Measurements from ENCODE around the gene LRP1B. TPM values are rescaled to one million over a fixed set of nuclear protein-coding genes. Genes with fewer than 3 reads are reported as not detected.

LRP1B gene
- total RNA-seq, 1 experiment from 2014 or later: 0.03 TPM

DNA sequence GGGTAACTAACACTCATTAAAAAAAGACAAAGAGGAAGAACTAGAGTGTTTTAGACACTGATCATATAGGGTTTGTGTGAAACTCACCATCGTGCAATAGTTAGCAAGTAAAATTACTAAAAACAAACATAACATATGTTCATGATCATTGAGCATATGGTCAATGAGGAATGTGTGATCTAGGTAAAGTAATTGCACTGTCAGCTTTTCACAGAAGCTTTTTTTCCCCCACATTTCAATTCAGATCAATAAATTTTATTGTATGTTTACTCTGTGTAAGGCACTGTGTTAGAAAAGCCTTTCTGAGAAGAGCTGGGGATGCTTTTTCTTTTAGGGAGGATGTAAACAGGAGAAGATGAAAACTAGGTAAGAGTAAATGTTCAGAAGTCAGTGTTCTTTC, 348.2 kb downstream of the LRP1B start:
- in situ Hi-C loops (cut with HindIII; ENCODE audit: low pct_unique_long_range_greater_than_20kb, low sequenced_read_pairs): no loop called here
- DNase-seq (ENCODE audit: low read depth, low spot score): no peak

- in situ Hi-C loops (cut with HindIII; ENCODE audit: low pct_unique_long_range_greater_than_20kb, low sequenced_read_pairs): no loop called here
- DNase-seq (ENCODE audit: low read depth, low spot score): no peak
Measured at GRCh38 chr2:141778315-141778835, 352.4 kb downstream of the LRP1B start.

DNA sequence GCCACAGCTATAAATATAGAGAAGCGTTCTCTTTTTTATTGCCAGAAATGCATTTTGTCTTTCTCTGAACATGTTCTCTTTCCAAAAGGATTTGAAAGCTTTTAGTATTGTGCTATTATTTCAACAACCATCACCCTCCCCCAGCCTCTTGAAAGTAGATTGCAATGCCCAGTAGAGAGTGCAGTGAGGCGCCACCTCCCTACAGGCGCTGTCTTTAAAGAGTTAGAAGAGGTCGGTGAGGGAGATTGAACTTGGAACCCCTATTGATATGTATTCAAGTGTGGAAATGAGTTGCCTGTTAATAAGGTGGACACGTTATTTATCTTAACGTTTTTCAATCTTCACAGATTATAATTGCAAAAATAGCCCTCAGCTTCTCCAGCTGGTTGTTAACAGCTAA, 360.3 kb downstream of the LRP1B start:
- DNase-seq (ENCODE audit: low read depth, low spot score): no peak
- in situ Hi-C loops (cut with HindIII; ENCODE audit: low pct_unique_long_range_greater_than_20kb, low sequenced_read_pairs): no loop called here

DNA sequence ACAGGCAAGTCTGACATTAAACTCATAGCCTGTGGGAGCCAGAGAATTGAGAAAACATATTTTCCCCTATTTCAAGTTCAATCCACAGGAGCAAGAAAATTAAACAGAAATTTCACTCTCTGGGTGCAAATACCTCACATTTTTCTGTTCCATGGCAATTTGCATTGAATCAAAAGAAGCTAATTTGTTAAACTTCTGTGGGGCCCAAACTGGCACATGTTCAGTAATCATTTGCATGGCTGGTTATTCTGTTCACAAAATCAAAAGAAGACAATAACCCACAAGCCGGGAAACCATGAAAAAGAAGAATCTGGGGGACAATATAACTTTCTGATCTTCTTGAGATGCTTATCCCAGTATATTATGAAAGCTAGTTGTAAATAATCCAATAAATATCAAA, 363.1 kb downstream of the LRP1B start:
- DNase-seq (ENCODE audit: low read depth, low spot score): no peak
- in situ Hi-C loops (cut with HindIII; ENCODE audit: low pct_unique_long_range_greater_than_20kb, low sequenced_read_pairs): no loop called here

DNA sequence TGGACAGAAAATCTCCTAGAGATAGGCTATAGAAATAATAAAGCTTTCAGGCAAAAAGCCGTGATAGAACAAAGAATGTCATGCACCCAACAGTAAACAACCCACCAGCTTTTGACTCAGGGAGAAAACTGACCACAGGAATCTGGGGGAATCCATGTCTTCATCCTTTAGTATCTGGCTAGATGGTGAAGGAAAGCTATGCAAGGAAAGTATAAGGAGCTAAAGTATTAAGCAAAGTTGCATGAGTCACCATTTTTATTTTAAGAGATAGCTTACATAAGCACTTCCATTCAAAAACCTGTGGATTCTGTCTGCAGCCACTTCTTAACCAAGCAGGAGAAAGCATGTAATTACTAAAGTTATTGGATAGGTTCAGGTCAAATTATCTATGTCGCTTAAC, 363.8 kb downstream of the LRP1B start:
- in situ Hi-C loops (cut with HindIII; ENCODE audit: low pct_unique_long_range_greater_than_20kb, low sequenced_read_pairs): no loop called here

GRCh38 chr2:141766225-141766624, 364.6 kb downstream of the LRP1B start:
- no peak for DNase-seq (ENCODE audit: low read depth, low spot score)
- in situ Hi-C loops (cut with HindIII; ENCODE audit: low pct_unique_long_range_greater_than_20kb, low sequenced_read_pairs): no loop called here

More for the DNA sequence above, 363.8 kb downstream of the LRP1B start:
- no peak for DNase-seq (ENCODE audit: low read depth, low spot score)

DNA sequence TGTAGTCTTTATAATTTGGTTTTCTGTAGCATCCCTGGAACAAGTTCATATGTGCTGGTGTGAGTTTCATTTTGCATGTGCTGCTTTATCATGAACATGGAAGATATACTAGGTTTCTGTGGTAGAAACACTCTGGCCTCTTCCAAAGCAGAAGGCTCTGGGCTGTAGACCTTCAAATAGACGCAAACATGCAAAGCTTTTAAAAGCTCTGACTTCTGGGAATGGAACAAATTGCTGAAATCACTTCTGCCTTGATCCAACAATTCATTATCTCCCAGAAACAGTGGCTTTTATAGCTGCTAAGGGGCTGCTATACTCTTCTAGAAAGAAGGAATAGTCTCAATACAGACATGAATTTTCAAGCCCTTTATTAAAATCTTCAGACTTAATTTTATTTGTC, 382.2 kb downstream of the LRP1B start:
- no peak for DNase-seq (ENCODE audit: low read depth, low spot score)
- in situ Hi-C loops (cut with HindIII; ENCODE audit: low pct_unique_long_range_greater_than_20kb, low sequenced_read_pairs): no loop called here

GRCh38 chr2:141741652-141742051, 389.2 kb downstream of the LRP1B start:
- in situ Hi-C loops (cut with HindIII; ENCODE audit: low pct_unique_long_range_greater_than_20kb, low sequenced_read_pairs): no loop called here
- DNase-seq (ENCODE audit: low read depth, low spot score): no peak

GRCh38 chr2:141737492-141738255, 393.1 kb downstream of the LRP1B start:
- in situ Hi-C loops (cut with HindIII; ENCODE audit: low pct_unique_long_range_greater_than_20kb, low sequenced_read_pairs): no loop called here
- DNase-seq (ENCODE audit: low read depth, low spot score): no peak

- in situ Hi-C loops (cut with HindIII; ENCODE audit: low pct_unique_long_range_greater_than_20kb, low sequenced_read_pairs): no loop called here
- DNase-seq (ENCODE audit: low read depth, low spot score): no peak
Measured at GRCh38 chr2:141736466-141736865, 394.4 kb downstream of the LRP1B start.

- no peak for DNase-seq (ENCODE audit: low read depth, low spot score)
- in situ Hi-C loops (cut with HindIII; ENCODE audit: low pct_unique_long_range_greater_than_20kb, low sequenced_read_pairs): no loop called here
Measured at GRCh38 chr2:141728886-141729285, 401.9 kb downstream of the LRP1B start.

GRCh38 chr2:141728142-141728541, 402.7 kb downstream of the LRP1B start:
- in situ Hi-C loops (cut with HindIII; ENCODE audit: low pct_unique_long_range_greater_than_20kb, low sequenced_read_pairs): no loop called here
- DNase-seq (ENCODE audit: low read depth, low spot score): no peak

GRCh38 chr2:141724426-141724825, 406.4 kb downstream of the LRP1B start:
- no peak for DNase-seq (ENCODE audit: low read depth, low spot score)
- in situ Hi-C loops (cut with HindIII; ENCODE audit: low pct_unique_long_range_greater_than_20kb, low sequenced_read_pairs): no loop called here

DNA sequence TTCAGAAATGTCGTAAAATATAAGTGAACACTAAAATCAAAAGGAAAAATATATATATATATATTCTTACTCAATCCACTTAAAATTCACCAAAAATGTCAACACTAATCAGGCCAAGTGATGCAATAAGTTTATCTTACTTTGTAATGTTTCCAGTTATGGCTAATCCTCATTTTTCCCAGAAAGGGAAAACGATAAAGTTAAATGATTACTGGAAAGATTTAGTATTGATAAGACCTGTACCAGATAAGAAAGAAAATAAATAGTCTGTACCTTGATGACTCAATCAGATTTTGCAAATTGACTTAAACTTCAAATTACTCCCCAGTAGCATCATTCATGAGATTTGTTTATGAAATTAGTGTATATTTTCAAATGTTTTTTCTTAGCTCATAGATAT, 407.0 kb downstream of the LRP1B start:
- in situ Hi-C loops (cut with HindIII; ENCODE audit: low pct_unique_long_range_greater_than_20kb, low sequenced_read_pairs): no loop called here
- DNase-seq (ENCODE audit: low read depth, low spot score): no peak

- DNase-seq (ENCODE audit: low read depth, low spot score): no peak
- in situ Hi-C loops (cut with HindIII; ENCODE audit: low pct_unique_long_range_greater_than_20kb, low sequenced_read_pairs): no loop called here
Measured at GRCh38 chr2:141720476-141720875, 410.3 kb downstream of the LRP1B start.

GRCh38 chr2:141714496-141714895, 416.3 kb downstream of the LRP1B start:
- in situ Hi-C loops (cut with HindIII; ENCODE audit: low pct_unique_long_range_greater_than_20kb, low sequenced_read_pairs): no loop called here
- DNase-seq (ENCODE audit: low read depth, low spot score): no peak

GRCh38 chr2:141711627-141712026, 419.2 kb downstream of the LRP1B start:
- in situ Hi-C loops (cut with HindIII; ENCODE audit: low pct_unique_long_range_greater_than_20kb, low sequenced_read_pairs): no loop called here
- no peak for DNase-seq (ENCODE audit: low read depth, low spot score)

- DNase-seq (ENCODE audit: low read depth, low spot score): no peak
- in situ Hi-C loops (cut with HindIII; ENCODE audit: low pct_unique_long_range_greater_than_20kb, low sequenced_read_pairs): no loop called here
Measured at GRCh38 chr2:141710589-141711239, 420.1 kb downstream of the LRP1B start.

DNA sequence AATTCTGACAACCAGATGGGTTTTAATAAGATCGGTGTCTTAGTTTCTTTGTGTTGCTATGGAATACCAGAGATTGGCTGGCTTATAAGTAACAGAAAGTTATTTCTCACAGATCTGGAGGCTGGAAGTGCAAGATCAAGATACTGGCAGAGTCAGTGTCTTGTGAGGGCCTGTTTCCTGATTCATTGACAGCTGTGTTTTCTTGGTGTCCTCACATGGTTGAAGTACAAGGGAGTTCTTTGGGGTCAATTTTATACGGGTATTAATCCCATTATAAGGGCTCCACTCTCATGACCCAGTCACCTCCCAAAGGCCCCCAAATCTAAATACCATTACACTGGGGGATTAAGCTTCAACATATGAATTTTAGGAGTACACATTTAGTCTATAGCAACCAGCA, 421.1 kb downstream of the LRP1B start:
- in situ Hi-C loops (cut with HindIII; ENCODE audit: low pct_unique_long_range_greater_than_20kb, low sequenced_read_pairs): no loop called here
- DNase-seq (ENCODE audit: low read depth, low spot score): no peak

Data from SK-MEL-5 (cell line).